GM12865 (cell line): ENCODE measurements around the gene SLC4A5.
A peak's percentile ranks its signal among the peaks of the same experiment; 100 is the strongest.

Source experiments
- DNase-seq: peaks from one replicate; pipeline ENCODE4 v3.0.0; 2010; ENCODE audit warnings: low read depth
- H3K4me3 ChIP-seq: 2 replicates; pipeline ENCODE4 v1.5.1; 2011; ENCODE audit warnings: mild to moderate bottlenecking, low read depth, low read length, control low read depth
- CTCF ChIP-seq: IDR thresholded peaks from 2 replicates; pipeline ENCODE4 v1.5.1; 2011; ENCODE audit warnings: low read length, control low read depth, low read depth, inconsistent platforms; ENCODE audit not compliant: insufficient read depth; ENCODE audit errors: missing control alignments

The SLC4A5 gene

GRCh38 chr2:74385396-74385795 lies 42.2 kb upstream of the SLC4A5 start:
- no peak for TF ChIP-seq CTCF
- DNase-seq = no peak
- H3K4me3 ChIP-seq = no peak overlapping the region

GRCh38 chr2:74384051-74384450 lies 40.8 kb upstream of the SLC4A5 start:
- H3K4me3 ChIP-seq = no peak overlapping the region
- DNase-seq = no peak
- no peak for TF ChIP-seq CTCF

- no peak for TF ChIP-seq CTCF
- no peak for DNase-seq
- H3K4me3 ChIP-seq = no peak overlapping the region
Measured at GRCh38 chr2:74383254-74383653, 40.0 kb upstream of the SLC4A5 start.

- TF ChIP-seq CTCF = no peak
- H3K4me3 ChIP-seq = no peak overlapping the region
- no peak for DNase-seq
Measured at GRCh38 chr2:74381751-74382150, 38.5 kb upstream of the SLC4A5 start.

- H3K4me3 ChIP-seq = no peak within 1 kb of the TSS
- TF ChIP-seq CTCF = no peak
- DNase-seq = peak; percentile 38
Measured at GRCh38 chr2:74379851-74380789, 36.9 kb upstream of the SLC4A5 start, which contains the start of gene DCTN1. TSS of gene DCTN1 (minus strand) at chr2:74380311. CDS start at chr2:74380037, 274 bp downstream.

- DNase-seq = no peak
- TF ChIP-seq CTCF = no peak
- H3K4me3 ChIP-seq = no peak overlapping the region
Measured at GRCh38 chr2:74378007-74378406, 34.8 kb upstream of the SLC4A5 start.
